SK-N-MC (cell line): ENCODE results near the gene MCMBP.

Experiments
- EZH2 ChIP-seq: fragments of 200-600 bp; sonication (generic); IDR thresholded peaks from one replicate; pipeline ENCODE4 v1.6.1; 2017; ENCODE audit warnings: antibody characterized with exemption
- POLR2AphosphoS5 ChIP-seq: IDR thresholded peaks from 2 replicates; pipeline ENCODE4 v1.6.1; 2012; ENCODE audit warnings: mild to moderate bottlenecking, low read depth, low read length, borderline replicate concordance

- TF ChIP-seq POLR2AphosphoS5 (no peak), EZH2 (no peak)
Observed at GRCh38 chr10:119780879-119781480, 91.7 kb downstream of the MCMBP start.
